Kidney (tissue), 14 donors: Measurements from ENCODE around the gene TRERF1. TPM values are rescaled to one million over a fixed set of nuclear protein-coding genes. Genes with fewer than 3 reads are reported as not detected.
A peak's percentile ranks its signal among the peaks of the same experiment; 100 is the strongest.

ENCODE experiments used
- DNase-seq, 5 donors: peaks; one replicate each; pipeline ENCODE4 v3.0.0-alpha.2; 2013 to 2020
- FAIRE-seq: peaks from 2 replicates; lab custom pipeline; 2012; peaks lifted over from hg19 to GRCh38; lab: Jason Lieb, UNC
- H3K27ac ChIP-seq, 2 donors: one replicate each; pipeline ENCODE4 v1.7.0; 2013; ENCODE audit warnings: low read depth in 2 of 2, low read length in 2 of 2, inconsistent platforms in 1 of 2
- H3K27me3 ChIP-seq: one replicate; pipeline ENCODE4 v1.7.1; 2013; ENCODE audit warnings: low read length, inconsistent platforms; ENCODE audit not compliant: control insufficient read depth, insufficient read depth
- H3K36me3 ChIP-seq, 3 donors: one replicate each; pipeline versions ENCODE4 v1.7.0 to v1.7.1; 2013; ENCODE audit warnings: low read length in 3 of 3, control low read depth in 1 of 3, inconsistent platforms in 1 of 3; ENCODE audit not compliant: insufficient read depth in 3 of 3, control insufficient read depth in 2 of 3
- H3K4me1 ChIP-seq, 3 donors: one replicate each; pipeline versions ENCODE4 v1.7.0 to v1.7.1; 2013; ENCODE audit warnings: low read length in 3 of 3, inconsistent platforms in 1 of 3, low read depth in 1 of 3; ENCODE audit not compliant: control insufficient read depth in 2 of 3, insufficient read depth in 2 of 3
- H3K4me3 ChIP-seq, 3 donors: one replicate each; pipeline versions ENCODE4 v1.7.0 to v1.8.1; 2013; ENCODE audit warnings: low read length in 3 of 3, control low read depth in 1 of 3, inconsistent platforms in 1 of 3
- H3K9ac ChIP-seq, 3 donors: one replicate each; pipeline versions ENCODE4 v1.7.0 to v1.7.1; 2013; ENCODE audit warnings: low read length in 3 of 3, control low read depth in 1 of 3, inconsistent platforms in 1 of 3
- H3K9me3 ChIP-seq, 3 donors: one replicate each; pipeline versions ENCODE4 v1.7.0 to v1.7.1; 2013; ENCODE audit warnings: low read length in 3 of 3, control low read depth in 1 of 3, inconsistent platforms in 1 of 3; ENCODE audit not compliant: control insufficient read depth in 2 of 3, insufficient read depth in 1 of 3
- CTCF ChIP-seq: IDR thresholded peaks from 3 replicates; pipeline ENCODE4 v1.5.1; 2012; ENCODE audit warnings: mild to moderate bottlenecking, moderate library complexity, borderline replicate concordance; ENCODE audit not compliant: insufficient read depth; ENCODE audit errors: extremely low read depth
- intact Hi-C: fragments of 100-400 bp; cut with DNase I; formaldehyde crosslinking; loops from one replicate; pipeline ENCODE4 v1.11.1; 2022
- polyA plus RNA-seq: library from polyadenylated mRNA; stranded (reverse); fragments of 350-450 nt; fragmentation: Illumina TruSeq; extraction: RNeasy Lipid Tissue Mini Kit (QIAGEN cat#74804); gene quantifications from one replicate; pipeline ENCODE4 v1.2.3, GENCODE V29; 2014; ENCODE audit warnings: low read depth, low replicate concordance; ENCODE audit not compliant: insufficient read depth
- total RNA-seq: library from RNA; stranded (reverse); fragmentation: NEBNext Ultra II Directional; extraction: Animal tissue kit (Norgen Biotek cat#: 25700); gene quantifications from one replicate; pipeline ENCODE4 v1.2.1, GENCODE V29; 2021
- donor health status: control.
- donor health status: control.
- donor health status: control.
- donor health status: control.
- donor health status: control.
- donor health status: DM: yes; HTN: yes; CAD: no.
- donor health status: Normal renal cell carcinoma (clear cell type).

TRERF1 gene
- total and polyA plus RNA-seq, 2 donors from 2014 or later: 1.5 to 8.4 TPM

- Histone ChIP-seq H3K4me3 (no peak overlapping the region), H3K4me1 (peaks cover 0 to 5% (median 0%) of the 10 kb centered on the region in 3 donors), H3K36me3 (no peaks in the 10 kb centered on the region), H3K9ac (no peak overlapping the region), H3K9me3 (no peaks in the 10 kb centered on the region), H3K27me3 (no peaks in the 10 kb centered on the region), H3K27ac (no peak overlapping the region)
- FAIRE-seq (no peak), DNase-seq (peak in 1 of 5 donors; percentile 20)
- intact Hi-C loops: no loop called here
- TF ChIP-seq CTCF: no peak
These were observed 145.1 kb downstream of the TRERF1 start for GRCh38 chr6:42306439-42307140.

- intact Hi-C loops: no loop called here
- H3K4me1 ChIP-seq: peaks cover 0 to 5% (median 0%) of the 10 kb centered on the region in 3 donors
- FAIRE-seq: no peak
- H3K9me3 ChIP-seq: no peaks in the 10 kb centered on the region
- H3K27me3 ChIP-seq: no peaks in the 10 kb centered on the region
- peak in 3 of 5 donors; percentile 12 to 64 (median 62) for DNase-seq
- H3K9ac ChIP-seq: no peak overlapping the region
- H3K27ac ChIP-seq: no peak overlapping the region
- TF ChIP-seq CTCF: no peak
- no peak overlapping the region for H3K4me3 ChIP-seq
- no peaks in the 10 kb centered on the region for H3K36me3 ChIP-seq
These were observed 147.5 kb downstream of the TRERF1 start for GRCh38 chr6:42304053-42304712.

- DNase-seq (peak in 2 of 5 donors; percentile 7 to 46), FAIRE-seq (no peak)
- no peaks in the 10 kb centered on the region for H3K27me3 ChIP-seq
- H3K9me3 ChIP-seq: no peaks in the 10 kb centered on the region
- TF ChIP-seq CTCF: no peak
- H3K4me3 ChIP-seq: no peak overlapping the region
- no peak overlapping the region for H3K27ac ChIP-seq
- no peaks in the 10 kb centered on the region for H3K36me3 ChIP-seq
- intact Hi-C loops: no loop called here
- peaks cover 0 to 5% (median 0%) of the 10 kb centered on the region in 3 donors for H3K4me1 ChIP-seq
- H3K9ac ChIP-seq: no peak overlapping the region
These were observed 149.3 kb downstream of the TRERF1 start for GRCh38 chr6:42302411-42302810.
